22Rv1 (cell line): ENCODE results near the gene ERF.

Source experiments
- H3K27ac ChIP-seq: fragments of 450-650 bp; 2 replicates; pipeline ENCODE4 v1.5.1; 2017
- ZFX ChIP-seq: fragments of 450-650 bp; IDR thresholded peaks from 2 replicates; pipeline ENCODE4 v1.6.1; 2017; ENCODE audit warnings: antibody characterized with exemption, borderline replicate concordance
- TF ChIP-seq, protein P1 (sequence below): fragments of 450-650 bp; IDR thresholded peaks from 2 replicates; pipeline ENCODE4 v1.5.1; 2017; ENCODE audit warnings: mild to moderate bottlenecking

ERF gene

DNA sequence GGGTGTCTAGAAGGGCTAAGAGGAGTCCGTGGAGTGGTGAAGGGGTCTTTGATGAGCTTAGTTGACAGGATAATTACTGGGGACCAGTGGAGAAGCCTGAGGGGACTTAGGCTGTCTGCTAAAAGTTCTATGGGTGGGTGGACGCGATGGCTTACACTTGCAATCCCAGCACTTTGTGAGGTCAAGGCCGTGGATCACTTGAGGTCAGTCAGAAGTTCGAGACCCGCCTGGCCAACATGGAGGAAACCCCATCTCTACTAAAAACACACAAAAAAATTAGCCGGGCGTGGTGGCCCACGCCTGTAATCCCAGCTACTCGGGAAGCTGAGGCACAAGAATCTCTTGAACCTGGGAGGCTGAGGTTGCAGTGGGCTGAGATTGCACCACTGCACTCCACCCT lies 9.7 kb downstream of the ERF start:
- H3K27ac ChIP-seq, result peak overlapping the region; percentile 95
- TF ChIP-seq, protein P1, sequence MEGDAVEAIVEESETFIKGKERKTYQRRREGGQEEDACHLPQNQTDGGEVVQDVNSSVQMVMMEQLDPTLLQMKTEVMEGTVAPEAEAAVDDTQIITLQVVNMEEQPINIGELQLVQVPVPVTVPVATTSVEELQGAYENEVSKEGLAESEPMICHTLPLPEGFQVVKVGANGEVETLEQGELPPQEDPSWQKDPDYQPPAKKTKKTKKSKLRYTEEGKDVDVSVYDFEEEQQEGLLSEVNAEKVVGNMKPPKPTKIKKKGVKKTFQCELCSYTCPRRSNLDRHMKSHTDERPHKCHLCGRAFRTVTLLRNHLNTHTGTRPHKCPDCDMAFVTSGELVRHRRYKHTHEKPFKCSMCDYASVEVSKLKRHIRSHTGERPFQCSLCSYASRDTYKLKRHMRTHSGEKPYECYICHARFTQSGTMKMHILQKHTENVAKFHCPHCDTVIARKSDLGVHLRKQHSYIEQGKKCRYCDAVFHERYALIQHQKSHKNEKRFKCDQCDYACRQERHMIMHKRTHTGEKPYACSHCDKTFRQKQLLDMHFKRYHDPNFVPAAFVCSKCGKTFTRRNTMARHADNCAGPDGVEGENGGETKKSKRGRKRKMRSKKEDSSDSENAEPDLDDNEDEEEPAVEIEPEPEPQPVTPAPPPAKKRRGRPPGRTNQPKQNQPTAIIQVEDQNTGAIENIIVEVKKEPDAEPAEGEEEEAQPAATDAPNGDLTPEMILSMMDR, result no peak
- no peak for TF ChIP-seq ZFX

DNA sequence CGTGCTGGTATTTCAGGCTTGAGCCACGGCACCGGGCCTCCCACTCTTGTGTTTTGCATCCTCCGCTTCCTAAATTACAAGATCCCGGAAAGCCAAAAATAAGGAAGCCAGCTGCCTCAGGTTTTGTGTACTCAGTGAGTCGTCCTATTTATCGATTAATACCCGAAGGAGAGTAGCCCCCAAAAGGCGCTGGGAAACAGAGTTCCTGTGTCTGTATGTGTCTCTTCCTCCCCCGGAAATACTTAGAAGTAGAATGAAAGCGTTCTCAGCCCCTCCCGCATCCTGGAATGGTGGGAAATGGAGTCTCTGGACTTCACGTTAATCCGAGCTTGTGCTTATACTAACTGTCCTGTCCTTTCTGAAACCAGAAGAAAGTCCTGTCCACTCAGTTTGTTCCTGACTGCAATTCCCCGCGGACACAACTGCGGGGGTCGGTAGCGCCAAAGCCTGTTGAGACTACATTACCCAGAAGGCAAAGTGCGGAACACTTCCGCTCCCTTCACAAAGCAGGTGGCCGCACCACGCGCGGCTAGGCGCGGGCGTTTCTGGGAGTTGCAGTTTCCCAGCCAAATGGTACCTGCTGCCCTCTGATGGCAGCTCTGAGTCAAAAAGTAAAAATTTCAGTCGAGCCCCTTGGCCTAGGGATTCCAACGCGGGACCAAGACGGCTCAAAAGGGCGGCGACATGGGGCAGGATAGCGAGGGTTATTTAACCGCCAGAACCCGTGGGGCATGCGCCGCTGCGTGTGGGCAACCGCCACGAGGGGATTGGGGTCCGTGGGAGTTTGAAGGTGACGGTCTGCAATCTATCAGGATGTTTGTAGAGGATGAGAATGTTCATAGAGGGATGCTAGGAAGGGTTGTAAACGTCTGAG lies 10.3 kb downstream of the ERF start:
- no peak for TF ChIP-seq ZFX
- TF ChIP-seq, protein P1, result peak; percentile 90

DNA sequence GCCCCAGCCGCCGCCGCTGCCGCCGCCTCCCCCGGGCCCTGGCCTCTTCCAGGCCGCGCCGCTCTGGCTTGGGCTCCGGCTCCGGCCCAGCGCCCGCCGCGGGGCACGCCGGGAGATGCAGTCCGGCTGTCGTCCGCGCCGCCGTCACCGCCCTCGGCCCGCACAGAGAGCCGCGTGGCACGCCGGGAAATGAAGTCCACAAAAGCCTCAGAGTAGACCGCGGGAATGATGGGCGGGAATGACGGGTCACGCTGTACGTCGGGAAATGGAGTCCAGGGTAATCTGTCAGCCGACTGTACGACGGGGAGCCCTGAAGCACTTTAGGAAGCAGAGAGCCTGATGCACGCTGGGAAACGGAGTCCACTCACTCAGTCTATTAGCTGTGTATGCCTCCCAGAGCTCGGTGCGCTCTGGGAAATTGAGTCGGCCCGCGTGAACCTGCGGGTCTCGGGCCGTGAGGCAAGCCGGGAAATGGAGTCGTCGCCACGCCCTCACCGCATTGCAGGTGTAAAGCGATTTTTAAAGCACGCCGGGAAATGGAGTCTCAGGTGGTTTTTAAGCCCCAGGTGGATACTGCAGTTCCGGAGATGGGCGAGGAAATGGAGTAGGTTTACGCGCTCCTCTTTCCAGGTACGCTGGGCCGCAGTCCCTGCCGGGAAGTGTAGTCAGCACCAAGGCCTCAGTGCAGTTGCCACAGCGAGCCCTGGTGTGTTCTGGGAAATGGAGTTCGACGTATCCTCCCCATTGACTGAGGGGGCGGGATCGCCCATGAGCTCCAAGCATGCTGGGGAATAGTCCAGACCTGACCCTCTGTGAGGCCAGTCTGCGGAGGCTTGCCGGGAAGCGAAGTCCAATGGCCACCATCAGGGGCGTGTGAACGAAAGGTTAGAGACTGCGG lies 12.2 kb downstream of the ERF start, which contains the start of gene GSK3A:
GSK3A (minus strand) TSS at position 91 of the 898 bp plus-strand sequence. CDS start 137 bp downstream, outside the sequence.
- H3K27ac ChIP-seq, result peak within 1 kb of the TSS; percentile 95
- TF ChIP-seq ZFX, result 0 out of 2 replicates have a peak, but pooled peaks have one; percentile 86
- TF ChIP-seq, protein P1, result no peak

More for the DNA sequence above, 10.3 kb downstream of the ERF start:
- peak overlapping the region; percentile 95 for H3K27ac ChIP-seq

DNA sequence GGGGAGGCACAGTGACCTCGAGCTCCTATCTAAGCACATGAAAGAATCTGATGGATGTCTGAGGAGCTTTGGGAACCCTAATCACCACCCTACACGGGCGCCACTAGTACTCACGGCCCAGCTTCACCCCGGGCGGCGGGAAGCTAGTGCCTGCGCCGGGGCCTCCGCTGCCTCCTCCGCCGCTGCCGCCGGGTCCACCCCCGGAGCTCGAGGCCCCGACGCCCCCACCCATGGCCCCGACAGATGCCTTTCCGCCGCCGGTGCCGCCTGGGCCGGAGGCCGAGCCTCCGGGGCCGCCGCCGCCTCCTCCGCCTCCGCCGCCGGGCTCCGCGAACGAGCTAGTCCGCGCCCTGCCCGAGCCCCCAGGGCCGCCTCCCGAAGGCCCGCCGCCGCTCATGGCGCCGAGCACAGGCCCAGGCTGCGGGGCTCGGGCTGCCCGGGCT lies 12.8 kb downstream of the ERF start:
- peak overlapping the region; percentile 95 for H3K27ac ChIP-seq

DNA sequence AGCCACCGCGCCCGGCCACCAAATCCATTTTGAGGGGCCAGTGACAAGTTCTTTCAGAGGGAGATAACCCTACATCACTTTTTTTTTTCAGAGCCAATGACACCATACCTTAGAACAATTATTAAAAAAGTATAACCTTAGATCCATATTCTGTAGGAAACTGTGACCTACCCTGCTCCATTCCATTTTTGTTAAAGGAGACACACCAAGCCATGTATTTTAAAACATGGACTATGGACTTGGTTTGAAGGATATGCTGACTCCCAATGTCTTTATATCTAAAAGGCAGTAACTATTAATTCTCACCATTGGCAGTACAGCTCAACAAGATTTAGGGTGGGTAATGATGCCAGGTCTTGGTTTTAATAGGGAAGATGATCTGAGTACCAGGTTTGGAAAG lies 13.6 kb downstream of the ERF start:
- TF ChIP-seq, protein P1, result no peak
- TF ChIP-seq ZFX, result no peak
- H3K27ac ChIP-seq, result peak overlapping the region; percentile 95

More for the DNA sequence above, 12.8 kb downstream of the ERF start:
- TF ChIP-seq, protein P1, result no peak
- no peak; the same call in 1 of the 2 replicates for TF ChIP-seq ZFX

DNA sequence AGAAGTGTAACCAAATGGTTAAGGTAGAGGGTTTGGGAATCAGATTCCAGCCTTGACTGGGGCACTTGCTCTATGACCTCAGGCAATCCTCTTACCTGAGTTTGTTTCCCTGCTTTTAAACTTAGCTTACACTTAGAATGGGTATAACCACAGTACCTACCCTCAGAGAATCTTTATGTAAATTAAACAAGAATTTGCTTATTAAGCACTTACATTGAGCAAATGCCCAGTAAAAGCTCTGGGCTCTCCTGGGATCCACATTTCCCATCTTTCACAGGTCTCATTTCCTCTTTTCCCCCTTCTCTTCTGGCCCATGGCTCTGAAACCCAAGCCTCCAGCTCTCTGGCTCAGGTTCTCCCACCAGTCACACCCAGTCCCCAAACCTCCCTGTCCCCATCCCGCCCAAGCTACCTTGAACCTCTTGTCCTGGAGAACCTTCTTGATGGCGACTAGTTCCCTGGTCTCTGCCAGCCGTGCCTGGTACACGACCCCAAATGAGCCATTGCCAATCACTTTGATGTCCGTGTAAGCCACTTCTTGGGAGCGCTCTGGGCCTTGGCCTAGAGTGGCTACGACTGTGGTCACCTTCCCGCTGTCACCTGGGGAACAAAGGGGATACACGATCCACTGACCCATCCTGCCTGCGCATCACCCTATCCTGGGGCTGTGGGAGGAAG lies 15.2 kb downstream of the ERF start:
- no peak for TF ChIP-seq ZFX
- TF ChIP-seq, protein P1, result no peak
- no peak overlapping the region; the same call in 1 of the 2 replicates for H3K27ac ChIP-seq
